NCI-H1436 treated with DMSO at 0.1 percent for 48 hours (cell line): ENCODE results near the gene SLC28A1.
"Not testable (repeated sequence)": the region's sequence is repeated elsewhere in the genome, so short reads cannot be mapped to it uniquely, and the experiment has no call there.

ENCODE experiments used
- DNase-seq: peaks from one replicate; lab custom pipeline; 2025; lab: John Stamatoyannopoulos, UW

The SLC28A1 gene

GRCh38 chr15:84910928-84911623 lies 26.6 kb downstream of the SLC28A1 start:
- DNase-seq: peak; percentile 28

- no peak for DNase-seq
Measured at GRCh38 chr15:84911879-84912660, 27.6 kb downstream of the SLC28A1 start.

GRCh38 chr15:84913360-84913723 lies 28.9 kb downstream of the SLC28A1 start:
- no peak for DNase-seq

GRCh38 chr15:84914351-84914750 lies 29.9 kb downstream of the SLC28A1 start:
- no peak for DNase-seq

- peak; percentile 67 for DNase-seq
Measured at GRCh38 chr15:84914909-84915605, 30.6 kb downstream of the SLC28A1 start.

GRCh38 chr15:84915606-84915958 lies 31.1 kb downstream of the SLC28A1 start:
- no peak for DNase-seq

- DNase-seq: no peak
Measured at GRCh38 chr15:84917452-84917851, 33.0 kb downstream of the SLC28A1 start.

GRCh38 chr15:84919106-84919667 lies 34.7 kb downstream of the SLC28A1 start:
- no peak for DNase-seq

- DNase-seq: no peak
Measured at GRCh38 chr15:84921121-84921520, 36.7 kb downstream of the SLC28A1 start.

- DNase-seq: no peak
Measured at GRCh38 chr15:84922530-84922929, 38.1 kb downstream of the SLC28A1 start.

- no peak for DNase-seq
Measured at GRCh38 chr15:84924077-84924731, 39.7 kb downstream of the SLC28A1 start.

GRCh38 chr15:84924821-84925569 lies 40.5 kb downstream of the SLC28A1 start:
- DNase-seq: not testable (repeated sequence)

GRCh38 chr15:84925906-84926305 lies 41.4 kb downstream of the SLC28A1 start:
- DNase-seq: no peak

- DNase-seq: no peak
Measured at GRCh38 chr15:84926491-84927230, 42.2 kb downstream of the SLC28A1 start.

- DNase-seq: no peak
Measured at GRCh38 chr15:84928843-84929168, 44.3 kb downstream of the SLC28A1 start.

- no peak for DNase-seq
Measured at GRCh38 chr15:84929795-84930603, 45.5 kb downstream of the SLC28A1 start.

- no peak for DNase-seq
Measured at GRCh38 chr15:84934942-84935729, 50.7 kb downstream of the SLC28A1 start.

- DNase-seq: no peak
Measured at GRCh38 chr15:84937144-84937543, 52.7 kb downstream of the SLC28A1 start.

GRCh38 chr15:84938726-84939125 lies 54.3 kb downstream of the SLC28A1 start:
- no peak for DNase-seq
